Peyer's patch (tissue), 4 donors: ENCODE measurements around the gene GARRE1. TPM values are rescaled to one million over a fixed set of nuclear protein-coding genes. Genes with fewer than 3 reads are reported as not detected.

Experiments used
- DNase-seq, 3 donors: peaks; one replicate each; pipeline ENCODE4 v3.0.0-alpha.2; 2017 to 2019
- H3K27ac ChIP-seq, 4 donors: fragments of 200-600 bp; sonication (generic); one replicate each; pipeline ENCODE4 v1.5.1; 2016 to 2019
- H3K27me3 ChIP-seq, 2 donors: fragments of 200-600 bp; sonication (generic); one replicate each; pipeline ENCODE4 v1.5.1; 2019
- H3K36me3 ChIP-seq, 3 donors: fragments of 200-600 bp; sonication (generic); one replicate each; pipeline ENCODE4 v1.5.1; 2016 to 2019
- H3K4me1 ChIP-seq, 4 donors: fragments of 200-600 bp; sonication (generic); one replicate each; pipeline ENCODE4 v1.5.1; 2016 to 2019
- H3K4me3 ChIP-seq, 4 donors: fragments of 200-600 bp; sonication (generic); 1 replicate in 3 of 4; 2 replicates in 1 of 4; pipeline ENCODE4 v1.5.1; 2016 to 2019; ENCODE audit warnings: mild to moderate bottlenecking in 1 of 4
- H3K9me3 ChIP-seq, 4 donors: fragments of 200-600 bp; sonication (generic); one replicate each; pipeline ENCODE4 v1.5.1; 2016 to 2019; ENCODE audit warnings: mild to moderate bottlenecking in 1 of 4
- CTCF ChIP-seq, 6 experiments: fragments of 450-650 bp in 4 of 6; fragments of 200-600 bp in 2 of 6; sonication (generic) in 1 of 6; IDR thresholded peaks; one replicate each; pipeline ENCODE4 v1.5.1; 2017 to 2019; ENCODE audit warnings: antibody characterized with exemption in 6 of 6, mild to moderate bottlenecking in 3 of 6, moderate library complexity in 1 of 6
- POLR2A ChIP-seq, 2 donors: fragments of 450-650 bp; IDR thresholded peaks; one replicate each; pipeline ENCODE4 v1.5.1; 2017; ENCODE audit warnings: antibody characterized with exemption in 2 of 2, mild to moderate bottlenecking in 2 of 2, moderate library complexity in 2 of 2
- total RNA-seq, 4 donors: library from RNA; depleted of rRNA; stranded (reverse); fragments of >200 nt; gene quantifications; one replicate each; pipeline ENCODE4 v1.1.0, GENCODE V29; 2016

GARRE1 gene
- total RNA-seq, 4 donors from 2014 or later: 11.9 to 31.2 (median 19.5) TPM

GRCh38 chr19:34220472-34221063 lies 33.8 kb upstream of the GARRE1 start:
- no peak overlapping the region for H3K27ac ChIP-seq
- no peak overlapping the region for H3K4me3 ChIP-seq
- H3K9me3 ChIP-seq: no peaks in the 10 kb centered on the region
- peaks cover 0 to 4% (median 0%) of the 10 kb centered on the region in 4 donors for H3K4me1 ChIP-seq
- H3K27me3 ChIP-seq: no peaks in the 10 kb centered on the region
- TF ChIP-seq CTCF (IDR thresholded peaks at IDR 0.05) (peak; percentile 56 to 70 (median 67)), POLR2A (IDR thresholded peaks at IDR 0.05) (no peak)
- H3K36me3 ChIP-seq: peaks cover 0 to 75% (median 0%) of the 10 kb centered on the region in 3 donors
- DNase-seq: peak in 2 of 3 donors; percentile 72 to 84

GRCh38 chr19:34222386-34222785 lies 32.0 kb upstream of the GARRE1 start:
- Histone ChIP-seq H3K4me3 (no peak overlapping the region), H3K27ac (no peak overlapping the region), H3K4me1 (peaks cover 0 to 4% (median 0%) of the 10 kb centered on the region in 4 donors), H3K27me3 (no peaks in the 10 kb centered on the region), H3K36me3 (peaks cover 0 to 85% (median 0%) of the 10 kb centered on the region in 3 donors), H3K9me3 (no peaks in the 10 kb centered on the region)
- TF ChIP-seq CTCF (IDR thresholded peaks at IDR 0.05) (no peak), POLR2A (IDR thresholded peaks at IDR 0.05) (no peak)
- DNase-seq: no peak

GRCh38 chr19:34224996-34225658 lies 29.2 kb upstream of the GARRE1 start:
- no peak for DNase-seq
- no peak overlapping the region for H3K27ac ChIP-seq
- no peaks in the 10 kb centered on the region for H3K27me3 ChIP-seq
- no peaks in the 10 kb centered on the region for H3K9me3 ChIP-seq
- no peak overlapping the region for H3K4me3 ChIP-seq
- TF ChIP-seq POLR2A (IDR thresholded peaks at IDR 0.05): no peak
- TF ChIP-seq CTCF (IDR thresholded peaks at IDR 0.05): no peak
- H3K4me1 ChIP-seq: no peaks in the 10 kb centered on the region
- peaks cover 0 to 98% (median 0%) of the 10 kb centered on the region in 3 donors for H3K36me3 ChIP-seq

- Histone ChIP-seq H3K36me3 (peaks cover 0 to 98% (median 0%) of the 10 kb centered on the region in 3 donors), H3K27ac (no peak overlapping the region)
These were observed 28.7 kb upstream of the GARRE1 start for GRCh38 chr19:34225659-34226015.

GRCh38 chr19:34226036-34226435 lies 28.3 kb upstream of the GARRE1 start:
- peaks cover 0 to 98% (median 0%) of the 10 kb centered on the region in 3 donors for H3K36me3 ChIP-seq

More at GRCh38 chr19:34225659-34226015, 28.7 kb upstream of the GARRE1 start:
- Histone ChIP-seq H3K4me3 (no peak overlapping the region), H3K9me3 (no peaks in the 10 kb centered on the region), H3K4me1 (no peaks in the 10 kb centered on the region), H3K27me3 (no peaks in the 10 kb centered on the region)
- TF ChIP-seq POLR2A (IDR thresholded peaks at IDR 0.05): no peak
- TF ChIP-seq CTCF (IDR thresholded peaks at IDR 0.05): no peak
- DNase-seq: no peak

More at GRCh38 chr19:34226036-34226435, 28.3 kb upstream of the GARRE1 start:
- Histone ChIP-seq H3K9me3 (no peaks in the 10 kb centered on the region), H3K27me3 (no peaks in the 10 kb centered on the region), H3K27ac (no peak overlapping the region), H3K4me3 (no peak overlapping the region), H3K4me1 (no peaks in the 10 kb centered on the region)
- DNase-seq: no peak
- TF ChIP-seq POLR2A (IDR thresholded peaks at IDR 0.05) (no peak), CTCF (IDR thresholded peaks at IDR 0.05) (no peak)
